GM12878 (cell line): ENCODE results near the gene PLCB4.

ENCODE experiments used
- POLR2A ChIP-seq: IDR thresholded peaks from 2 replicates; pipeline ENCODE4 v1.6.1; 2011; ENCODE audit warnings: low read depth, mild to moderate bottlenecking, low read length
- TF ChIP-seq, protein P1 (sequence below), 3 experiments: IDR thresholded peaks in 2 of 3; conservative IDR thresholded peaks in 1 of 3; 2 replicates each; pipeline ENCODE4 v1.5.1; 2011; ENCODE audit warnings: low read depth in 3 of 3, low read length in 3 of 3, mild to moderate bottlenecking in 3 of 3, control low read depth in 2 of 3, moderate library complexity in 2 of 3, inconsistent platforms in 1 of 3, mixed read lengths in 1 of 3; ENCODE audit not compliant: control insufficient read depth in 2 of 3, insufficient read depth in 1 of 3; ENCODE audit errors: extremely low read depth in 1 of 3
- TF ChIP-seq, protein P2 (sequence below): fragments of 450-650 bp; formaldehyde crosslinking; IDR thresholded peaks from 2 replicates; pipeline ENCODE4 v1.5.0; 2022; ENCODE audit warnings: mild to moderate bottlenecking, missing genetic modification characterization

DNA sequence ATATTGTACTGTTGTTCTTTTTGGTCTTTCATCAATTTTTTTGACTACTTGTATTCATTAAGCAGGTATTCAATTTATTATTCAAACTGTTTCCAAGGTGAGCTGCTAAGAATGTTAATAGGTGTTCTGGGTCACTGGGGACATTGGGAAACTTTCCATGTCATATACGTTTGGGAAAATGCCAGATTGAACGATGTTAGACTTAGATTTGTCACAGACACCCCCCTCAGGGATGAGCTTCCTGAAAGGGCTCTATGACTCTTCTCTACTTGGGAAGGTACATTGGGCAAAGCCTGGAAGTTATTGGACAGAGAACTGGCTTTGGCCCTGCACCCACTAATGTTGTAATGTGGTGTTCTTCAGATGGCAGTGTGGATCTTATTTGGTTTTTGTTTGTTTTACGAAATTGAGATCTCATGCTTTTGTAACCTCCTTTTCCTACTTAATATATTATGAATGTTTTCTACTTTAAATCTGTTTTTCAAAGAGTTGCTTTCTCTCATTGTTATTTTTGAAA is 42.1 kb downstream of the PLCB4 start:
- TF ChIP-seq, protein P1, sequence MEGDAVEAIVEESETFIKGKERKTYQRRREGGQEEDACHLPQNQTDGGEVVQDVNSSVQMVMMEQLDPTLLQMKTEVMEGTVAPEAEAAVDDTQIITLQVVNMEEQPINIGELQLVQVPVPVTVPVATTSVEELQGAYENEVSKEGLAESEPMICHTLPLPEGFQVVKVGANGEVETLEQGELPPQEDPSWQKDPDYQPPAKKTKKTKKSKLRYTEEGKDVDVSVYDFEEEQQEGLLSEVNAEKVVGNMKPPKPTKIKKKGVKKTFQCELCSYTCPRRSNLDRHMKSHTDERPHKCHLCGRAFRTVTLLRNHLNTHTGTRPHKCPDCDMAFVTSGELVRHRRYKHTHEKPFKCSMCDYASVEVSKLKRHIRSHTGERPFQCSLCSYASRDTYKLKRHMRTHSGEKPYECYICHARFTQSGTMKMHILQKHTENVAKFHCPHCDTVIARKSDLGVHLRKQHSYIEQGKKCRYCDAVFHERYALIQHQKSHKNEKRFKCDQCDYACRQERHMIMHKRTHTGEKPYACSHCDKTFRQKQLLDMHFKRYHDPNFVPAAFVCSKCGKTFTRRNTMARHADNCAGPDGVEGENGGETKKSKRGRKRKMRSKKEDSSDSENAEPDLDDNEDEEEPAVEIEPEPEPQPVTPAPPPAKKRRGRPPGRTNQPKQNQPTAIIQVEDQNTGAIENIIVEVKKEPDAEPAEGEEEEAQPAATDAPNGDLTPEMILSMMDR (IDR thresholded peaks at IDR 0.05 in 2 of 3, conservative IDR thresholded peaks at IDR 0.05 in 1 of 3; ENCODE audit: control insufficient read depth in 2 of 3, extremely low read depth in 1 of 3, insufficient read depth in 1 of 3, low read depth in 3 of 3, low read length in 3 of 3) = no peak
- no peak for TF ChIP-seq POLR2A
- TF ChIP-seq, protein P2, sequence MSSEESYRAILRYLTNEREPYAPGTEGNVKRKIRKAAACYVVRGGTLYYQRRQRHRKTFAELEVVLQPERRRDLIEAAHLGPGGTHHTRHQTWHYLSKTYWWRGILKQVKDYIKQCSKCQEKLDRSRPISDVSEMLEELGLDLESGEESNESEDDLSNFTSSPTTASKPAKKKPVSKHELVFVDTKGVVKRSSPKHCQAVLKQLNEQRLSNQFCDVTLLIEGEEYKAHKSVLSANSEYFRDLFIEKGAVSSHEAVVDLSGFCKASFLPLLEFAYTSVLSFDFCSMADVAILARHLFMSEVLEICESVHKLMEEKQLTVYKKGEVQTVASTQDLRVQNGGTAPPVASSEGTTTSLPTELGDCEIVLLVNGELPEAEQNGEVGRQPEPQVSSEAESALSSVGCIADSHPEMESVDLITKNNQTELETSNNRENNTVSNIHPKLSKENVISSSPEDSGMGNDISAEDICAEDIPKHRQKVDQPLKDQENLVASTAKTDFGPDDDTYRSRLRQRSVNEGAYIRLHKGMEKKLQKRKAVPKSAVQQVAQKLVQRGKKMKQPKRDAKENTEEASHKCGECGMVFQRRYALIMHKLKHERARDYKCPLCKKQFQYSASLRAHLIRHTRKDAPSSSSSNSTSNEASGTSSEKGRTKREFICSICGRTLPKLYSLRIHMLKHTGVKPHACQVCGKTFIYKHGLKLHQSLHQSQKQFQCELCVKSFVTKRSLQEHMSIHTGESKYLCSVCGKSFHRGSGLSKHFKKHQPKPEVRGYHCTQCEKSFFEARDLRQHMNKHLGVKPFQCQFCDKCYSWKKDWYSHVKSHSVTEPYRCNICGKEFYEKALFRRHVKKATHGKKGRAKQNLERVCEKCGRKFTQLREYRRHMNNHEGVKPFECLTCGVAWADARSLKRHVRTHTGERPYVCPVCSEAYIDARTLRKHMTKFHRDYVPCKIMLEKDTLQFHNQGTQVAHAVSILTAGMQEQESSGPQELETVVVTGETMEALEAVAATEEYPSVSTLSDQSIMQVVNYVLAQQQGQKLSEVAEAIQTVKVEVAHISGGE (CRISPR knock-in tag) = no peak
